ENCODE data around the gene LINGO1.

LINGO1 gene

DNA sequence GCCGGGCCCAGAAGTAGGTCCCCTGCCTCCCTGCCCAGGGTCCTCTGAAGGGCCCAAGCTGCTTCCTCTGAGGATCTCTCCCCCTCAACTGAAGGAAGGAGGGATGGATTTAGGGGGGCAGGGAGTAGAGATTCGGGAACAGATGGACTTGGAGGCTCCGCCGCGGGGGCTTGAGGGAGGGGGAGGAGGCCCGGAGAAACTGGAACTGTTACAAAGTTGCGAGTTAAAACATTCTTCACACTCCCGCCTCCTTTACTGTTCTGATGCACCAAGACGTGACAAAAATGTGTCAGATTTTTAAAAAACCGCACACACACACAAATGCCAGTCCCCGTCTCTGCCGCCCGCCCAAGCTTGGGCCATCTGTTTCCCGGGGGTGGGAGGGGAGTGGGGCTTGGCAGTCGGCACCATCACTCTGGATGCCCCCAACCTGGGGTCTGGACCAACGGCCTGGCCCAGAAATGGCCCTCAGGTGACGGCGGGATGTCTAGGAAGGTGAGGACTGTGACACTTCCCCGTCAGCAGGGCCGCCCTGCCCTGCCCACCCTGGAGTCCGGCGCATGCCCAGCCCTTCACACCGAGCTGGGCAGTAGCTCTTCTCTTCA lies 25.0 kb upstream of the LINGO1 start:
- no peak for DNase-seq (ENCODE audit: low spot score)

DNA sequence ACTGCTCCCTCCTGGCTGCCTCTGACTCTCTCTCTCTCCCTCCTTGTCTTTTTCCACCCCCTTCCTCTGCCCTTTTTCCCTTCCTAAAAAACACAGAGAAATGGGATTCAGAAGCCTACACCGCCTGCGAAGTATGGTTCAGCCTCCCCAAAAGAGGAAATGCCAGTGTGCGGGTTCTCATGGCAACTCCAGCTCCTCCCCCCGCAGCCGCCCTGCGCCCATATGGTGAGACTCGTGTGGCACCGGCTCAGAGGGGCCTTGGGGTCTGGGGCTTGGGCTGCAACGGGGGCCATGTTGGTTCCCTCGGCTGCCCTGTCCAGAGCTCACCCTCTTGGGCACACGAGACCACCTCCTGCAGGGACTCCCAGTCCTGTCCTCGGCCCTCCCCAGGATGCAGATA lies 23.6 kb upstream of the LINGO1 start:
- DNase-seq (ENCODE audit: low spot score), result no peak

DNA sequence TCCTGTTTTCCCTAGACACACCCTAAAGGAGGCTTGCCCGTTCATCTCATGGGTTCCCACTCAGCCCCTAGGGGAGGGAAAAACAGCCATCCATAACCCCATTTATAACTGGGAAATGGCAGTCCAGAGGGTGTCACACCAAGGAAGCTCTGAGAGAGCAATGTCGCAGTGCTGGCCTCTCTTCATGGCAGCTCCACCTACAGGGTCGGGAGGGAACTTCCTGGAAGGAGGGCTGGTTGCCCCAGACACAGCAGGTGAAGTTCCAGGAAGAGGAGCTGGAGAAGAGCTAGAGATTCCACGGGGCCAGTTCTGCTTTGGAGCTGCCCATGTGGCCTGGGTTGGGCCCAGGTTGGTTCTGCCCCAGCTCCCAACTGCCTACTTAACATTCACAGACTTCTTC lies 22.3 kb upstream of the LINGO1 start:
- DNase-seq (ENCODE audit: low spot score), result peak; percentile 41

DNA sequence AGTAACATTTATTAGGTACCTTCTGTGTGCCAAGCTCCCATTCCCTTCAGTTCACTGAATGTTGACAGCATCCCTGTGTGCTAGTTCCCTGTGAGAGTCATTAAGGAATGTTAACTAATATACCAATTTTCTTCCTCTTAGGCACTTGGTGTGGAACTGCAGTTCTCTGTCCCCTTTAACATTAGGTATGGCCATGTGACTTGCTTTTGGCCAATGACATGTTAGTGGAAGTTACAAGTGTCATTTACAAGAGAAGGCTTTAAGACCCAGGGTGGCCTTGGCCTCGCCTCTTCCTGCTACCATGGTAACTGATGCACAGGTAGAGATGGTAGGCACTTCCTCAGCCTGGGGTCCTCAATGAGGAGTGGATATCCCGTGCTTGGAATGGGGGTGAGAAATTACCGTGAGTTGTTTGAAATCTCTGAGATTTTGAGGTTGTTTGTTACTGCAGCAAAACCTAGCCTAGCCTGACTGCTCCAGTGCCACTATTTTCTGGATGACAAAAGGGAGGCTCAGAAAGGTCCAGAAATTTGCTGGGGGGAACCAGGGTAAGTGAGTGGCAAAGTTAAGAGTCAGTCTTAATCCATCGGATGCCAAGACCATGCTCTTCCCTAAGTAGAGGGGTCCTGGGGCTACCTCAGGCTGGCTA lies 21.2 kb upstream of the LINGO1 start:
- no peak for DNase-seq (ENCODE audit: low spot score)

DNA sequence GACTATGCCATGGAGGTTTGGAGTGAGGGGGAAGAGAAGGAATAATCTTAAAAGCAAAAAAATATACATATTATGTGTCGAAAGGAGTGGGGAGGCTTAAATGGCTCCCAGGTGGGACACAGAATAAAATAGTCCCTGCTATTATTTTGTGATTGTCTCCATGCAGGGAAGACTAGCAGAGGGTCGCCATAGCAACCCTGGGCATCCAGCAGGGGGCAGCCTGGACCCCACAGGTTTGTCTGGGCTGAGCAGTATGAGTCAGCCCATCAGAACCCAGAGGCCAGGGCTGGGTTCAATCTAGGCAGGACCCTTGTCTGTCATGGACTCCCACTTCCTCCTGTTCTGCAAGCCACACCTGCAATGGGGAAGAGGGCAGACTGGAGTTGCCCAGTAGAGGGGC lies 17.6 kb upstream of the LINGO1 start:
- no peak for DNase-seq (ENCODE audit: low spot score)

DNA sequence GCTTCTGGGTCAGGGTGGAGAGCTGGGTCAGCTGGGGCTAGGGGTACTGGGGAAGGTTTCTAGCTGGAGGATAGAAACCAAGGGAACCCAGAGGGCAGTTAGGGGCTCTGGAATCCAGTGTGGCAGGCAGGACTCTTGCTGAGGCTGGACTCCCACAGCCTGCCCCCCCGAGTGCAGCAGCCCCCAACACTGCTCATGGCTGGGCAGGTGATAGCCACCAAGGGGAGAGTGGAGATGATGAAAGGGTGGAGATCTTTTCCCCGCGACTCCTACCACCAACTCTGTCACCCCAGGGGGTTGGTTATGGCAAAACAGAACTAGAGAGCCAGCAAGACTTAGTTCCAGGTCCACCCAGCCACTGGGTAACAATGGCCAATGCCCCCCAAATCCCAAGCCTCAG lies 16.9 kb upstream of the LINGO1 start:
- DNase-seq (ENCODE audit: low spot score), result no peak

DNA sequence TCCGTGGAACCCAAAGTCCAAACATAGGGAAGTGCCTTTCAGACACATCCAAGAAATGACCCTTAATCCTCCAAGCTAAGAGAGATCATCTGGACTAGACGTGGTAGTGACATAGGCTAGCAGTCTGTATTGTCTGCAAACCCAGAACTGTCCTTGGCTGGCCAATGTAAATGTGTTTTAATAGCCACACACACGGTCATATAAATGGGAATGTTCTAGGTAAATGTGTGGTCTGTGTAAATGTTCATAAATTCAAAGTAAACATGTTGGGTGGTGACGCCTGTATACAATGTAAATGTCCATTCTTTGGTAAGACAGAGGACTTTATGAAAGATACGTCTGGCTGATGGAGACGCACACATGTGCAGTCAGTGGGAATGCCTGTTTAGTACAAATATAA lies 16.3 kb upstream of the LINGO1 start:
- DNase-seq (ENCODE audit: low spot score), result no peak

DNA sequence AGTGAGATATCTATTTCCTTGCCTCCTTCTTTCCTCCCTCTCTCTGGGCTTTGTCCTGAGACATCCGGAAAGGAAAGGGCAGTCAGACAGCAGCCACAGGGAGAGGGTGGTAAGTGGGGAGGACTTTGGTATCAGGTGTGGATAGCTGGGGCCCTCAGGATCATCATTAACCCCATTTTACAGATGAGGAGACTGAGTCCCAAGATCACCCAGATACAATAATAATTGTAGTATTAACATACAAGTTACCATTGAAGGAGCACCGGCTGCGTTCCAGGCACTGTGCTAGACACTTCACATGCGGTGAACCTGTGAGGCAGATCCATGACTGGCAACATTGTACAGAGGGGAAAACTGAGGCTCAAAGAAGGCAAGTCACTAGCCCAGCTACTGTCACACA lies 15.2 kb upstream of the LINGO1 start:
- DNase-seq (ENCODE audit: low spot score), result no peak

DNA sequence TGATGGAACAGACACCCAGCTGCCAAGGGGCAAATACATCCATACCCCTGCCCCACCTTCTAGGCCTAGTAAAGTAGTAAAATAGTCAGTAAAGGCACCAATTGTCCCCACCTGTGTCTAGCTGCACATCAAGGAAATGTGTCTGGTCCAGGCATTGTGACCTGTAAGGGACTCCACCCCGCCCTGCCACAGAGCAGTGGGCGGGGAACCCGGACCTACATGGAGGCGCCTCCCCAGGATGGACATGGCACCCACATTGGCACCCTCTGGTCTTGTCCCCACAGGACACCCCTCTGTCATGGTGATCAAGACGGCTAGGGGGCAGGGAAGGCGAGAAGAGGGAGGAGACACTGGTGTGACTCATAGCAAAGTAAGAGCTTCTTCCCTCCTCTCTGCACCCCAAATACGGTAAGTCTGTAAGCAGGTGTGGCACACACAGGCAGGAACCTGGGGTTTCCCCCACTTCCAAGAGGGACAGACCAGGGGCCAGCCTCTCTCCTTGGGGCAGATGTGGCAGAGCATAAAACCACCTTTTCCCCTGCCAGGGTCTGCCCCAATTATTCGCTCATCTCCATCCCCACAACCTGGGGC lies 13.5 kb upstream of the LINGO1 start:
- no peak for DNase-seq (ENCODE audit: low spot score)

DNA sequence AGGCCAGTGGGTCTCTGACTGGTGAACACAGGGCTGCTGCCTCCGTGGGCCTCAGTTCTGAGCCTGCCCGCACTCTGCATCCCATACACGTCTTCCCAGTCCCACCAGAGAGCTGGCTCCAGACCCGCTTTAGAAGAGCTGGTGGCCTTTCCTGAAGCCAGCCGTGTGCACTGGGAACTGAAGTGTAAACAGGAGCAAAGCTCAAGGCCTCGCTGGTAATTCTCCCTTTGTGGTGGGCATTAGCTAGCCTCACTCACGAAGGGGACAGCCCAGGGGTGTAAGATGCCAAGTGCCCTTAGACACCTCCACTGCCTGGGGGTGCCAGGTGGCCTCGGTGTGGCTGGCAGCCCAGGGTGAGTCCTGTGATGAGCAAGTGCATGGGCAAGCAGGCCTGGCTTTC lies 12.9 kb upstream of the LINGO1 start:
- no peak for DNase-seq (ENCODE audit: low spot score)

DNA sequence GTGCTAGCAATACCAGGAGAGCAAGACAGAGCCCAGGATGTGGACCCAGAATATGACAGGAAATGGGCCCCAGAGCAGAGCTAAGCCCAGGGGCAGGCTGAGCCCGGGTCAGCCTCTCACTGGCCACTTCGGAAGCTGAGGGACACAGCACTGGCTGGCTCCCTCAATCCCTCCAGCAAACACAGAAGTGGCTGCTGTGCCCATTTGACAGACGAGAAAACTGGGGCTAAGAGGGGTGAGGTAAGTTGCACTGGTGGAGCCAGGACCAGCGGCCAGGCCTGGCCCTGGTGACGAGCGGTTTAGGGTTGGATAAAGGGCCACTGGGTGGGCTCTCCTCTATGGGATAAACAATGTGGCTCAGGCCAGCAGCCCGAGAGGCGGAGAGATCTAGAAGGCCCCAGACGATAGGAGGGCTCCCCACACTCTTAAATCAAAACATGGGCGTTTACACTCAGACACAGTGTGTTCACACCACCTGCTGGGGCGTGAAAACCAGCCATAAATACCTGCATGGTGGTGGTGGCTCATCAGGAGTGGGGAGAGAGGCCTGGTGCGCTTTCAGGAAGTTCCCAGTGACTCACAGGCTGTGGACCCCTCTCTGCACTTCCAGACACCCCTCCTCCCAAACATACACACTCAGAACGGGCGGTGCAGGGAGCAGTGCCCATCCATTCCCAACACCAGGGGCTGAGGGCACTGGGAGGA lies 12.0 kb upstream of the LINGO1 start:
- no peak for DNase-seq (ENCODE audit: low spot score)

DNA sequence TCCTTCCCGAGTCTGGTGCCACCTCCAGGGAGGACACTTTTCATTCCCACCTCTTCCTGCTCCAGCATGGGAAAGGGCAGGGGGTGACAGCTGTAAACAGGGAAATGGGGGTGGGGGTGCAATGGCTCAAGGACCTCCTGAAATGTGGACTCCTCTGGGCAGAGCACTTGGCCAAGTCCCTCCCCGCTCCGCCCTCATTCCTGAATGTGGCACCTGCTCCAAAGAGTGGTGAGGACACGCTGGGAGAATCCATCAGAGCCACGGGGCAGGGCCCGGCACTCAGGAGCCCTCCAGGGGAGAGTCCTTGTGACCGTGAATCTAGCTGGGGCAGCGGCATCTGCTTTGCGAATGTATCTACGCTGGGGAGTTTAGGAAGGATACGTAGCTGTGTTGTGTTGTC lies 11.1 kb upstream of the LINGO1 start:
- DNase-seq (ENCODE audit: low spot score), result no peak

DNA sequence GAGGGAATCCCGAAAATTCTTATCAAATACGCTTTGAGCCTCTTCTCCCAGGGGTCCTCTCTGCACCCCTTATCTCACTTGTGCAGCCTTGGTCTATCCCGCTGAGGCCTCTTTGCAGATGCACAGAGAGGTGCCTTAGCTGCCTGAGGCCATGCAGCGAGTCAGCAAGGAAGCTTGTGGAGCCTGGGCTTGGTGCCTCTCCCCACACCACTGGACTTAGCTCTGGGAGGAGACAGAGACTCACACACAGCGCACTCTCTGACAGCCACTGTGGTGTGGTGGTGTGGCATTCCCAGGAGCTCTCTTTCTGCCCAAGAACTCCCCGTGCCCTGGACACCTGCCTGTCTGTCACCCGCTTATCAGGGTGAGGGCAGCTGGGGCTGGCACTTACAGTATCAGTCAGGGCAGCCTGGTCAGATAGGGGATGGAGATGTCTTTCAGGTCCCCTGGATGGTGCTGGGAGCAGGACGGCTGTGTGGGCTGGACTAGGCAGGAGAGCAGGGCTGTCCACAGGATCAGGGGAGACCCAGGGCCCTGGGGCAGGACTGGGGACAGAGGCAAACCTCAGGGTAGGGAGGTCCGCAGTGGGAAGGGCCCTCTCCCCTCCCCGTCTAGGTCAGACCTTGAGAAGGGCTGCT lies 10.2 kb upstream of the LINGO1 start:
- no peak for DNase-seq (ENCODE audit: low spot score)

DNA sequence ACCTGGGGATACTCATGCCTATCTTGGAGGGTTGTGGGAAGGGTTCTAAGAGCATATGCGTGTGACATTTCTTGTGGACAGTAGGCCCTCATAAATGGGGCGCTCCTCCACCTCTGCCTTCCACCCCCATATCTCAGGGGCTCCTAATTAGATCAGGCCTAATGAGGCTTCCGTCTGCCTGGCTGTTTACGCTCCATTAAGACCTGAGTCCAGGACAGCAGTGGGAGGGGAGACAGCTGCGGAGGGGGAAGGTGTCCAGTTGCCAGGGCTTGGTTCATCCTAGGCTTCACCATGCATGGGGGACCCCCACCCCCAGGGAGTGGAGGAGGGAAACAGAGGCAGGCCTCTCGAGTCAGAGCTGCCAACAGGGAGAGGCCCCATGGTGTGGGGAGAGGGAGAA lies 9.3 kb upstream of the LINGO1 start:
- no peak for DNase-seq (ENCODE audit: low spot score)

DNA sequence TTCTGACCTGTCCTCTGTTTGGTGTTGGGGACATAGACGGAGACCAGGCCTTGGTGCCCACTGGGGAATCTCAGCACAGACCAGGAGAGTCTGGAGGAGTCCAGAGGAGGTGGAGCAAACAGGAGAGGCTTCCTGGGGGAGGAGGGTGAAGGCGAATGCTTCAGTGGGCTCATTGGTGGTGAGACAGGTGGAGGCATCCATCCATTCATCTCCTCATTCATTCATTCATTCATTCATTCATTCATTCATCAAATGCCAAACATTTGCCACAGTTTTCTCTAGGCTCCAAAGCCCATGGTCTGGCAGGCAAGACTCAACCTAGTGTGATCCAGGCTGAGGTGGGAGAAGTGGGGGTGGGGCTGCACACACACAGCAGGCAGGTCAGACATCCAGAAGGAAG lies 7.9 kb upstream of the LINGO1 start:
- no peak for DNase-seq (ENCODE audit: low spot score)

DNA sequence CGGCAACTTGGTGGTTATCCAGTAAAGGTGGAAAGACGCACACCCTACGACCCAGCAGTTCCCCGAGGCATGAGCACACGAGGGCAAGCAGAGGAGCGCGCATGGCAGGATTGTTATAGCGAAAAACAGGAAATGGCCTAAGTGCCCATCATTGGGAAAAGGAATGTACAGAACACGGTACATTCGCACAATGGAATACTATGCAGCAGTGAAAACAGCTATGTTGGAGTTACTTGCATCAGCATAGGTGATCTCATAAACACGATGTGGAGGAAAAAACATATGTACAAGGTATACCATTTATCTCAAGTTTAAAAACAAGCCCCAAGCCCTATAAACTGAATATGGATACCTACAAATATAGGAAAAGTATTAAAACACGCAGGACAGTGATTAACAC lies 6.7 kb upstream of the LINGO1 start:
- DNase-seq (ENCODE audit: low spot score), result no peak

DNA sequence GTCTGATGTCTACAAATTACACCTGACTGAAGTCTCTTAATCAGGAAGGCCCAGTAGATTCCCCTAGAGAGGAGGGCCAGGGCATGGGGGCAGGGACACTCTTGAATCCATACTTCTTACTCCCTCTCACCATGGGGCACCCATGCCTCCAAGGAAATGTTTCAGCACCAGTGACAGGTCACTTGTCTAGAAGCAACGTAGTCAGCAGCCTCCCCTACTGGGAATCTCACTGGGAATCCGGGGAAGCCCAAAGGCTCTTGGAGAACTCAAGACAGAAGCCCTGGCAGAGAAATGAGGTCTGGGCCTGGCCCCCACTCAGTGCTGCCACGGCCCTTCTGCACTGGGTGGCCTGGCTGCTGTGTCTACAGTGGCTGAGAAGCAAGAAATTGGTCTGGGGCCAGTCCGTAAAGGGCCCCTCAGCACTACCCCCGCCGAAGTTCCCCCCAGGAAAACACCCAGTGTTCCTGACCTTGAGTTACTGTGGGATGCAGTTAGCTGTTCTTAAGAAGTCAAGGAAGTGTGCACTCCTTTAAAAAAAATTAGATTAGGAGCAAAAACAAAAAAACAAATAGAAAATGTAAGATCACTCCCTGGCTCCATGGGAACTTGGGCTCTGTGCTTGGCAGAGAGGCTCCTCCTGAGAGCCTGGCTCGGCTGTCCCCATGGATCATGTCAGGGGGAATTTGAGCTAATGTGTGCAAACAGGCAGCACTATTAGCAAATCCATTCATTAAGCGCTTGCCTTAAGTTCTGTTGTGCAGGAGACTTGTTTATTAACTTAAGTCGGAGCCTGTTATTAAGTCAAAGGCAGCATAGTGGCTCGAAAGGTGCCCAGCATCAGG lies 5.4 kb upstream of the LINGO1 start:
- DNase-seq (ENCODE audit: low spot score), result no peak

DNA sequence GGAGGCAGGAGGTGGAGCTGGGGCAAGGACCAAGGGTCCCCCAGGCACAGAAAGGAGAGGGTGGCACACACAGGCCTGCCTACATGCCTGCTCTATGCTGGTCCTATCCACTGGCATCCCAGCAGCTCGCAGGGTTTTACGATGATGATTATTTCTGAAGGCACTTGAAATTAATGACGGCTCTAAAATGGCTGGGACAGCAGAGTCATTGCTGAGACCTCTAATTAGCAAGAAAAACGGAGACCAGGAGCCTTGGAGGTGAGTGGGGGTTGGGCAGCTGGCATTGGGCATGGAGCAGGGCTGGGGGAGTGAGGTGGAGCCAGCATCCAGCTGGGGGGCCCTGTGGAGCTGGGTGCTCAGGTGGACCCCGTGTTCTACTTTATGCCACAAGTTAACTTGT lies 3.5 kb upstream of the LINGO1 start:
- DNase-seq (ENCODE audit: low spot score), result no peak

DNA sequence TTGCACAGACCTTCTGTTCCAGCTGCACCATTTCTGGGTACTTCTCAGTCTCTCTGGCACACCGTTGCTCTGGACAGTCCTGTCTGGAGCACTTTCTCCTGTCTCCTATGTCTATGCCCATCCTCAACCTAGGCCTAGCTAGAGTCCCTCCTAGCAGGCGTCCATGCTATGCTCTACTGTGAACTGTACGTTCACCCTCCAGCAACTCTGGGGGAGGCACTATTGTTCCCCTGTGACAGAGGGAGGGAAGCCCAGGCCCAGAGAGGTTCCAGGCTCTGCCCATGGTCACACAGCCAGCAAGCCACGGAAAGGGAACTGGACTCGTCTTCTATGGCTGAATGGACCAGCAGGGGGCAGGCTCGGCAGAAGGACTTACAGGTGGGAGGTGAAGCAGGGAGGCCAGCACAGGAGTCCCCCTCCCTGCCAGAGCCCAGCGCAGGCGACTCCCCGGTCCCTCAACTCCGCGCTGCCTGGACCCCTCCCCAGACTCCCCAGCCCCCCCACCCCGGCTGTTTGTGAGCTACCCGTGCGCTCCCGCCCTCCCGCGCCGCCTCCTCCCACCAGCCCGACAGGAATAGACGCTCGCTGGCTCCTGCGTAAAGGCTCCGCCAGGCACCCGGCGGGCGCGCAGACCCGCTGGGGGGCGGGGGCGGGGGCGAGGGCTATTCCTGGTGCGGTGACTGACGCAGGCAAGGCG lies 1.7 kb upstream of the LINGO1 start:
- peak; percentile 76 for DNase-seq (ENCODE audit: low spot score)

DNA sequence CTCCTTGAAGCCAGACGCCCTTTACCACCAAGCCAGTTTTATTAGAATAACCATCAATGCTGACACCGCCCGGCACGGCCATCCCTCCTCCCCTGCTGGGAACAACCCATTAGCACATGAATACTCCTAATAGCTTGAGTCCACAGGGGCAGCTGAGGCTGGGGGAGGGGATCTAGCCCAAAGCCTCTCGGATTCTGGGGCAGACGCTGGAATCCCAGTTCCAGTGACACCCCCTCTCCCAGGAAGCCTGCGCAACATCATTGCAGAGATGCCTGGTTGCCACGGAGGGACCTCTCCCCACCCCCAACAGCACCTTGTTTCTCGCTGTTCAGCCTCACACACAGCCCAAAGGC lies 1.2 kb upstream of the LINGO1 start:
- DNase-seq (ENCODE audit: low spot score), result no peak

Data from SK-N-DZ (cell line).